DMS53 treated with DMSO at 0.1 percent for 48 hours (cell line): ENCODE measurements around the gene ABHD17C.

Experiments
- DNase-seq: peaks from one replicate; lab custom pipeline; 2025; ENCODE audit not compliant: unreplicated experiment; lab: John Stamatoyannopoulos, UW

Gene ABHD17C

GRCh38 chr15:80689294-80689693, 5.8 kb upstream of the ABHD17C start:
- DNase-seq: no peak

GRCh38 chr15:80689716-80690115, 5.4 kb upstream of the ABHD17C start:
- no peak for DNase-seq

- peak; percentile 31 for DNase-seq
Observed at GRCh38 chr15:80691575-80691974, 3.5 kb upstream of the ABHD17C start.

- no peak for DNase-seq
Observed at GRCh38 chr15:80693682-80694610, 1.2 kb upstream of the ABHD17C start.

GRCh38 chr15:80694611-80695098, 455 bp upstream of the ABHD17C start:
- no peak for DNase-seq

DNA sequence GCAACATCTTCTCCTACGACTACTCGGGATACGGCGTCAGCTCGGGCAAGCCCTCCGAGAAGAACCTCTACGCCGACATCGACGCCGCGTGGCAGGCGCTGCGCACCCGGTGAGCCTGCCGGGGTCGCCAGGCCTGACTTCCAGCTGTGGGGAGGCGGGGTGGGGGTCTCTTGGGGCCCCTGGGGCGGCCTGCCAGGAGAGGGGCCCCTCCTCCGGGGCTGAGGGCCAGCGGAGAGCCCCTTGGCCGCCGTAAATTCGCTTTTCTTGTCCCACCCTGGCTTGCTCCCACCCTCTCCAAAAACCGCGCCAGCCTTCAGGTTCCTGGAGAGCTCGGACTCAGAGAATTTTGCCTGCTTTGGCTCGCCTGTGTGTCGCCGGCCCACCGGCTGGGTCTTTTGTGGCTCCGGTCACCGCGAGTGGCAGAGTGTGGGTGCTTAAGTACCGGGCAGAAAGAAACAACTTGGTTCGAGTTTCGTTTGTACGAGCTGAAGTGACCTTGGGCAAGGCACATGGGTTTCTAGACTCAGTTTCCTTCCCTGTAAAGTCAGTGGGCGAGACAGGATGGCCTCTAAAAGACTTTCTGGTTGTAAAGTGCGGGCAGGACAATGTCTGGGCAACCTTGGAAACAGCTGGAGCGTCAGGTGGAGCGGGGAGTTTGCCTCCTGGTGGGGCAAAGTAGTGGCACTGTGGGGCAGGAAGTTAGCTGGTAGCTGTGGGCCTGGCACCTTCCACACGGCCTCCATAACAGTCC, 976 bp downstream of the ABHD17C start:
- DNase-seq: no peak

DNA sequence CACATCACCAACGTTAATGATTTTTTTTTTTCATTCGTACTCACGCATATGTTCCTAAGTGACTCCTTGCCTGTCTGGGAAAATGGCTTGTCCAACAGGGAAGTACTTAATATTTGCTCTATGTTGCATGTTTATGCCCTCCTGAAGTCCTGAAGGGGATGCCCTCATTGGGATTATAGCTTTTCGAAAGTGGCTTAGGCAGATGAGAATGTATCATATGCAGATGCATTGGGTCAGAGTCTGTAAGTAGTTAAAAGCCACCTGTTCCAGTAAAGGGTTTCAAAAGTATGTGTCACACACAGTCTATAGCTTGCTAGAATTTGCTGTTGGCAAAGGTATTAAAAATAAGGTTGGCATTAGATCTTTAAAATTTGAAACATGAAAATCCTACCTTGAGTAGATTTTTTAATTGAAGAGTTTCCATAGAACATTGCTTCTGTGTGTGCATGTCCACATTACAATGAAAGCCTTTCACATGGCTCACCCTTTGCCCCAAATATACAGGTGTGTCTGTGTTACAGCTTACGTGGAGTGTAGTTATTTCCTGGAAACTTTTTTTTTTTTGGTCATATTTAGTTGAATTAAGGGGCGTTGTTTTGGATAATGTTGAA, 2.1 kb downstream of the ABHD17C start:
- DNase-seq: no peak

DNA sequence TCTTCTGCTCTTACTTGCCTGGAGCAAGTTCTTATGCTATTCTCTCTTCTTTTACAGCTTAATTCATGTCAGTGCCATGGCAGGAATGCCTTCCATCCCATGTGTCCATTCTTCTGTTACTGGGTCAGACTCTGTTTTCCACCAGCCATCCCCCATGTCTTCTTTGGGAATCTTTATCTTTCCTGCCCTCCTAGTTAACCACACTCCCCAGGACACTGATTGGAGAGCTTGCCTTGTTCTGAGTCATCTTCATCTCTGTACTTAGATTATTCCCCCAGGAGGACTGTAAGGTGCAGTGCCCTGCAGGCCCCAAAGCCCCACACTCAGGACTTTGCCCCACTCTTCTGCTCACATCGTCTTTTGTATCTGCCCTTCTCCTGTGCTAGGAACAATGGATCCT, 3.6 kb downstream of the ABHD17C start:
- DNase-seq: no peak

- DNase-seq: no peak
Observed at GRCh38 chr15:80699981-80700380, 4.9 kb downstream of the ABHD17C start.

DNA sequence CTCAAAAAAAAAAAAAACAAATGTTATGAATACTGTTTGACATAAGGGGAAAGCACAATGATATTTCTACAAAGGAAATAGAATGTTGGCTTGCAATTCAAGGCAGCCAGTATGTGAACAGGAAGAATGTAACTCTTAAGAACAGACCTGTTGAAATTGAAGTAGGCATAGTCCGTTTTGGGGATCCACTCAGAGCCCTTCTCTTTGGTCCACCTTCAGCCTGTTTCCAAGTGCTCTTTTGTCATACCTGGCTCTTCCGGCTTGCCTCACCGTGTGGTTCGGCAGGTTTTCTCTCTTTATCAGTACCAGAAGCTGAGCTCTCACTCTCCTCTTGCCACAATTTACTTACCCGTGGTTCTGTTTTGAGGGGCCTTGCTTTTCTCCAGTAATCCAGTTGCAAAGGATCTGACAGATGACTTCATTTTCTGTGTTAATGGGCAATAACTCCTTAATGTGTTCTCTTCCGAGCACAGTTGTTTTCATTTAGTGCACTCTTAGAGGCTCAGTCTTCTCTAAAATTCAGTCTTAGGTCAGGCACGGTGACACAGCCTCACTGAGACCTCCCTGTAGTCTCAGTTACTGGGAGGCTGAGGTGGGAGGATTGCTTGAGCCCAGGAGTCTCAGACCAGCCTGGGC, 6.7 kb downstream of the ABHD17C start:
- DNase-seq: no peak

GRCh38 chr15:80703081-80703480, 8.0 kb downstream of the ABHD17C start:
- DNase-seq: no peak

DNA sequence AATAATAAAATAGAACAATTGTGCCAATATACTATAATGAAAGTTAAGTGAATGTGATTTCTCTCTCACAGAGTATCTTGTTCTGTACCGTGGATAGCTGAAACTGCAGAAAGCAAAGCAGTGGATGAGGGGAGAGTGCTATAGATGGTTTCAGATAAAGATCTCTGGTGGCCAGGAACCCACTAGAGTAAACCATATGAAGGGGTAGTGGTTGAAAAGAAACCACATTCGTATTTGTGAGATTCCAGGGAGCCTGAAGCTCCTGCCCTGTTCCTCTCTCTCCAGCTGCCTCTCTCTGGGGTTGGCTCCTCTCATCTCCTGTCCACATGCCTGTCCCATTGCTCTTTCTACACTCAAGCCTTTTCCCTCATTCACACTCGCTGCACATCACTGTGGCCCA, 8.9 kb downstream of the ABHD17C start:
- DNase-seq: no peak

DNA sequence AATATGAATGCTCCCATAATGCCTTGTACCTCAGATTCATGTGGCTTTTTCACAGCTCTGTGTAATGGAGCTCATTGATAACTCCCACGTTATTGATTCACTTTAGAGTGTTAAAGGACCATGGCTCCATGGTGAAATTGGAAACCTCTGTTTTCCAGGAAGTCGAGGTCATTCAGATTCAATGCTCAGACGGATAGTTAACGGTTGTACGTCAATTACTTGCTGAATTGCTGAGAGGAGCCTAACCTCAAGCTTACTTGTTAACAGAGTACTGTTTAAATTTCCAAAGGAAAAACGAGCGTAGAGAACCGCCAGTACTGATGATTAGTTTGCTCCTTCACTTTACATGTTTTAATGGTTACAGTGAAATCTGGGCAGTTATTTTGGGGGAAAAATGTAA, 11.1 kb downstream of the ABHD17C start:
- no peak for DNase-seq

DNA sequence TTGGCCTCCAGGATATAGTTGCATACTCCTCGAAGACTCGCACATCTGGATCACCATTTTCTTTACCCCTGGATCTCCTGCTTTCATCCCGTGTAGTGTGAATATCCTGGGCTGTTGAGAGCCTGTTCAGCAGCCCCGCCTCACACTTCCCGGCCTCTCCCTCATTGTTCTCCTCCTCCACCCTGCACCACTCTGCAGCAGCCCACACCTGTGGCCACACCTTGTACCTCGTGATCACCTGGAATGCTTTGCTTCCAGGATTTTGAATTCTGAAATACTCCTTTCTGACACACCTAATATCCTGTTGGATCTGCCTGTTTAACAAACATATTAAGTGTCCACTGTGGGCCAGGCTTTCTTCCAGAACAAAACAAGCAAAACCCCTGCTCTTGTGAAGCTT, 14.4 kb downstream of the ABHD17C start:
- no peak for DNase-seq

- DNase-seq: no peak
Observed at GRCh38 chr15:80710635-80711554, 15.8 kb downstream of the ABHD17C start.

DNA sequence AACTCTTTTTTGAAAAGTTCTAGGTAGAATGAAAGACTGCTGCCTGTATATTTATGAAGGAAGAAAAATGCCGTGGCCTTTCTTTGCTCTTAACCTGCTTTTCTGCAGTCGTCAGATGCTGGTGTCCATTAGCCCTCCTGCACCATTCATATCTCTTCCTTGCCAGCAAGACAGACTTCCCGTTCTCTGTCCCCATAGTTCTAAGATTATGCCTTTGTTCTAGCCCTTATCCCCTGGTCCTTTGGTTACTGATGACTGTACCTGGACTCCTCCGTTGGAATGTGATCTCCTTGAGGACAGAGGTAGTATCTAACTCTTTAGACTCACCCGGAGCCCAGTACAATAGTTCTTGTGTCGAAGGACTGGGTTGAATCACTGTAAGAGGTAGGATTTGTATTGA, 16.8 kb downstream of the ABHD17C start:
- DNase-seq: no peak

DNA sequence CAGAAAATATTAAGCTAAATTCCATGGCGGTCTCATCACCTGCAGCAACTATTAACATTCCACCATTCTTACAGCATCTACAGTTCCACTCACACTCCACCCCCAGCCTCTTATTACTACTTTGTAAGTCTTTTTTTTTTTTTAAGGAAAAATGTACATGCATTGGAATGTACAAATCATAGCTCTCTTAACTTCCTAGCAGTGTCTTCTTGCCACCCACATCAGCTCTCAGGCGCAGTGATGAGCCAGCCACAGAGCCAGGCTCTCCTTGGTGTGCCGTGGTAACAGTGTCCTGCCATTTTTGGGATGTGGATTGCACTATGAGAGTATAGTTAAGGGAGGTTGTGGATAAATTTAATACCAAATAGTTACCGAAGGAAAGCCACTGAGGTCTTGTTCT, 17.8 kb downstream of the ABHD17C start:
- DNase-seq: no peak

DNA sequence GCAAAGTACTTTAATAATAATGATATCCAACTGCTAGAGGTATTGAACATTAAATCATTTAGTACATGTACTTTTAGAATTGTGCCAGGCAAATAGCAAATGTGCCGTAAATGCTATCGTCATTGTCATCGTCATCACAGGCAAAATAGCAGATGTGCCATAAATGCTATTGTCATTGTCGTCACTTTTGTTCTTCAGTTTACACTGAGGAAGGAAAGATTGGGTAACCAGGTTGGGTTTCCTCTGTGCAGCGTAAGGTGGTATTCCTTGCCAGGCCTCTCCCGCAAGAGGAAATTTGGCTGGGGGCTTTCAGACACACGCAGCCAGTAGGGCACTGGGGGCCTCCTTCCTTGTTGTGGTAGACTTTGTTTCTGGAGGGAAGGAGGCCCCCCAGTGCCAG, 26.4 kb downstream of the ABHD17C start:
- no peak for DNase-seq

DNA sequence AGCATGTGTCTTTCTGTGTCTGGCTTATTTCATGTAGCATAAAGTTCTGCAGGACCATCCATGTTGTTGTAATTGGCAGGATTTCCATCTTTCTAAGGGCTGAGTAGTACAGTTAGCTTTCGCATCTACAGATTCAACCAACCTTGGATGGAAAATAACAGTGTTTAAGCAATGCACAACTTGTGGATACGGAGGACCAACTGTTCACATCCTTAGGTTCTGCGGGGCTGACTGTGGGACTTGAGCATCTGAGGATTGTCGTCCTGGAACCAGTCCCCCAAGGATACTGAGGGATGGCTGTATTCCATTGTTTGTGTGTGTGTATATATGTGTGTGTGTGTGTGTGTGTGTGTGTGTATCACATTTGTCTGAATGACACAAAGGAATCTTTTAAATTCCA, 27.7 kb downstream of the ABHD17C start:
- DNase-seq: no peak

DNA sequence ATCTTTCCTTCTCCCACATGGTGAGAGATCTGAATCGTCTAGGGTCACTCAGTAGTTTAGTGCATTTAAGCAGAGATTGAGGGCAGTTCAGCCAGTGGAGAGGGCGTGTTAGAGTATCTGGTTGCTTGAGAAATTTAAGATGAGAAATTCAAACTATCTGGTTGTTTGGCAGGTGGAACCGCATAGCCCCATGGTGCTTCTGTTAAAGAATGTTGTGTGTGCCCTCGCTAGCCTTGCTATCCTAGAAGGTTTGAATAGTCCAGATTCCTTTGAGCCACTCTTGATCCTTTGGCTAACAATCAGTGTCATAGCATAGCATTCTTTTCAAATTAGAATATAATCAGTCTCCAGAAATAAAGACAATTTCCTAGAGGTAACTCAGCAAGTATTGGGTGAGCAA, 32.1 kb downstream of the ABHD17C start:
- DNase-seq: no peak
